Keratinocyte (primary cell): ENCODE data around the gene SLC7A5.

Source experiments
- EZH2 ChIP-seq: IDR thresholded peaks from one replicate; pipeline ENCODE4 v1.6.1; 2012; ENCODE audit warnings: inconsistent platforms, mild to moderate bottlenecking, low read length, moderate library complexity
- TF ChIP-seq, protein P1 (sequence below), 3 experiments: IDR thresholded peaks in 1 of 3; conservative IDR thresholded peaks in 1 of 3; optimal IDR thresholded peaks in 1 of 3; 2 replicates in 2 of 3; 3 replicates in 1 of 3; pipeline versions ENCODE3 to v1.5.1; 2011; ENCODE audit warnings: low read length in 3 of 3, mild to moderate bottlenecking in 3 of 3, moderate library complexity in 2 of 3, control low read depth in 1 of 3, inconsistent platforms in 1 of 3; ENCODE audit not compliant: insufficient read depth in 2 of 3; ENCODE audit errors: extremely low read depth in 1 of 3

- TF ChIP-seq, protein P1, sequence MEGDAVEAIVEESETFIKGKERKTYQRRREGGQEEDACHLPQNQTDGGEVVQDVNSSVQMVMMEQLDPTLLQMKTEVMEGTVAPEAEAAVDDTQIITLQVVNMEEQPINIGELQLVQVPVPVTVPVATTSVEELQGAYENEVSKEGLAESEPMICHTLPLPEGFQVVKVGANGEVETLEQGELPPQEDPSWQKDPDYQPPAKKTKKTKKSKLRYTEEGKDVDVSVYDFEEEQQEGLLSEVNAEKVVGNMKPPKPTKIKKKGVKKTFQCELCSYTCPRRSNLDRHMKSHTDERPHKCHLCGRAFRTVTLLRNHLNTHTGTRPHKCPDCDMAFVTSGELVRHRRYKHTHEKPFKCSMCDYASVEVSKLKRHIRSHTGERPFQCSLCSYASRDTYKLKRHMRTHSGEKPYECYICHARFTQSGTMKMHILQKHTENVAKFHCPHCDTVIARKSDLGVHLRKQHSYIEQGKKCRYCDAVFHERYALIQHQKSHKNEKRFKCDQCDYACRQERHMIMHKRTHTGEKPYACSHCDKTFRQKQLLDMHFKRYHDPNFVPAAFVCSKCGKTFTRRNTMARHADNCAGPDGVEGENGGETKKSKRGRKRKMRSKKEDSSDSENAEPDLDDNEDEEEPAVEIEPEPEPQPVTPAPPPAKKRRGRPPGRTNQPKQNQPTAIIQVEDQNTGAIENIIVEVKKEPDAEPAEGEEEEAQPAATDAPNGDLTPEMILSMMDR (optimal IDR thresholded peaks at IDR 0.05 in 1 of 3, IDR thresholded peaks at IDR 0.05 in 1 of 3, conservative IDR thresholded peaks at IDR 0.05 in 1 of 3; ENCODE audit: extremely low read depth in 1 of 3, insufficient read depth in 2 of 3, low read length in 3 of 3) = no peak
- no peak for TF ChIP-seq EZH2
These were observed 37.2 kb downstream of the SLC7A5 start for GRCh38 chr16:87832137-87832527.
